Measurements from ENCODE around the gene ARID3B. TPM values are rescaled to one million over a fixed set of nuclear protein-coding genes. Genes with fewer than 3 reads are reported as not detected.

The ARID3B gene, protein sequence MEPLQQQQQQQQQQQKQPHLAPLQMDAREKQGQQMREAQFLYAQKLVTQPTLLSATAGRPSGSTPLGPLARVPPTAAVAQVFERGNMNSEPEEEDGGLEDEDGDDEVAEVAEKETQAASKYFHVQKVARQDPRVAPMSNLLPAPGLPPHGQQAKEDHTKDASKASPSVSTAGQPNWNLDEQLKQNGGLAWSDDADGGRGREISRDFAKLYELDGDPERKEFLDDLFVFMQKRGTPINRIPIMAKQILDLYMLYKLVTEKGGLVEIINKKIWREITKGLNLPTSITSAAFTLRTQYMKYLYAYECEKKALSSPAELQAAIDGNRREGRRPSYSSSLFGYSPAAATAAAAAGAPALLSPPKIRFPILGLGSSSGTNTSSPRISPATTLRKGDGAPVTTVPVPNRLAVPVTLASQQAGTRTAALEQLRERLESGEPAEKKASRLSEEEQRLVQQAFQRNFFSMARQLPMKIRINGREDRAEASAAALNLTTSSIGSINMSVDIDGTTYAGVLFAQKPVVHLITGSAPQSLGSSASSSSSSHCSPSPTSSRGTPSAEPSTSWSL
- total RNA-seq (0.99 and 1.0 TPM in 2 replicates), polyA plus RNA-seq (0.72 and 1.0 TPM in 2 replicates), polyA minus RNA-seq (ENCODE audit: low replicate concordance) (1.1 and 3.3 TPM in 2 replicates)
- 0.84 and 0.97 TPM in 2 replicates for polyA plus RNA-seq (2012)

DNA sequence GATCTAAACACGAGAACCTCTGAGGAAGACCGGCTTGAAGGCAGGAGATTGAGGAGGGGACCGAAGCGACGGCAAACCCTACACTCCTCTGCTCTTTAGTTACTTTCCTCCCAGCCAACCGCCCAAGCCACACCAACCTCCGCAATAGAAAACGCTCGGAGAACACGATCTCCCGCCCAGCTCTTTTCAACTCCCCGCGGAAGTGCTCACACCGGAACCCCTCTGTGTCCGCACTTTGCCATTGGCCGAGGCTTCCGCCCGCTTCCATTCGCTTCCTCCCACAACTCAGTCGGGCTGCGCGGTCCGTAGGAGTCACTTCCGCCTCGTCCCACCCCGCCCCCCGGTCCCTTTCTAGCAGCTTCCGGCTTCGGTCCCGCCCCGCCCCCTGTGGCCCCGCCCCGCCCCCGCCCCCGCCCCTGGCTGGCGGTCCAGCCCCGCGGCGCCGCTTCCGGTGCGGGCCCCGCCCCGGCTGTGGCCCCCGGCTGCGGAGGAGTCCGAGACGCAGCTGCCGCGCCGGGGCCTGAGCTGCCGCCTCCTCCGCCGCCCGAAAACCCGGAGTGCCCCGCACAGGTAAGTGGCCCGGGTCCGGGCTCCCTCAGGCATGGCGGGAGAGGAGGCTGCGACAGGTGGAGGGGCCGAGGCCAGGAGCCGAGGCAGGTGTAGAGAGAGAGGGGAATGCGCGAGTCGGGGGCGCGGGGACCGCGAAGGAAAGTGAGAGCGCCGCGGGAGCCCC, at the start of gene ARID3B:
ARID3B (plus strand) TSS at position 460 of the 733 bp plus-strand sequence. CDS start 2,717 bp downstream, outside the sequence.
- H3K4me3 ChIP-seq (replicated peaks in 1 of 4; ENCODE audit: control extremely low read depth in 1 of 4, insufficient read depth in 1 of 4, low read depth in 3 of 4, low read length in 4 of 4) = peak within 1 kb of the TSS; percentile 88 to 99 (median 94)
- DNase-seq (ENCODE audit: low read depth in 2 of 2) = peak; percentile 96 to 98
- peak within 1 kb of the TSS; percentile 91 for H3K27ac ChIP-seq (ENCODE audit: insufficient read depth, low read length)
- peak within 1 kb of the TSS; percentile 99 for H2AFZ ChIP-seq (ENCODE audit: low read length)
- peak within 1 kb of the TSS; percentile 100 for H3K4me2 ChIP-seq (ENCODE audit: extremely low read depth, insufficient read depth, low read length)
- no peaks in the 10 kb centered on the region for H3K27me3 ChIP-seq (ENCODE audit: control insufficient read depth, insufficient read depth, low read length)
- H3K9ac ChIP-seq (ENCODE audit: insufficient read depth, low read length) = peak within 1 kb of the TSS; percentile 79
- no peaks in the 10 kb centered on the region for H3K36me3 ChIP-seq (ENCODE audit: control insufficient read depth, insufficient read depth, low read length)
- no peak for TF ChIP-seq EZH2 (IDR thresholded peaks at IDR 0.05; ENCODE audit: low read length, missing control alignments)
- H3K9me3 ChIP-seq (ENCODE audit: control insufficient read depth, insufficient read depth, low read depth, low read length) = no peaks in the 10 kb centered on the region
- peaks cover 13% of the 10 kb centered on the region for H3K4me1 ChIP-seq (ENCODE audit: control insufficient read depth, extremely low read depth, insufficient read depth, low read length)
- H3K79me2 ChIP-seq (ENCODE audit: control insufficient read depth, insufficient read depth, low read length) = no peaks in the 10 kb centered on the region
- peaks cover 4% of the 10 kb centered on the region for H4K20me1 ChIP-seq (ENCODE audit: control insufficient read depth, extremely low read depth, insufficient read depth, low read length)

DNA sequence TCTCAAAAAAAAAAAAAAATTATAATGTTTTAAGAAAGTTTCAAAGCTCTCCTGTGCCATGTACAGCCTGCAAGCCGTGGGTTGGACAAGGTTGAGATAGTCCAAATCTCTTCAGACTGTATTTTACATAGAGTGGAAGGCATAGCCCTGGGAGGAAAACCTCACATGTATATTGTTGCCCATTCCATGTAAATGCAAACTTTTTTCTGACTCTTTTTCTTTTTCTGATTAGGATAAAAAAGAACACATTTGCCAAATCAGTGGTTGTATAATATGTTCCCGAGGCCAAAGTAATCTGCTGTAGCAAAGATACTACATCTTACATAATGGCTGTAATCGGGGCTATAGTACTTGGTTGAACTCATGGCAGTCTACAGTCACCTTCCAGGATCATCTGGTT, 44.4 kb upstream of the ARID3B start:
- no peaks in the 10 kb centered on the region for H3K4me1 ChIP-seq (ENCODE audit: control insufficient read depth, extremely low read depth, insufficient read depth, low read length)
- no peaks in the 10 kb centered on the region for H3K79me2 ChIP-seq (ENCODE audit: control insufficient read depth, insufficient read depth, low read length)
- TF ChIP-seq EZH2 (IDR thresholded peaks at IDR 0.05; ENCODE audit: low read length, missing control alignments) = no peak
- TF ChIP-seq, protein P1, sequence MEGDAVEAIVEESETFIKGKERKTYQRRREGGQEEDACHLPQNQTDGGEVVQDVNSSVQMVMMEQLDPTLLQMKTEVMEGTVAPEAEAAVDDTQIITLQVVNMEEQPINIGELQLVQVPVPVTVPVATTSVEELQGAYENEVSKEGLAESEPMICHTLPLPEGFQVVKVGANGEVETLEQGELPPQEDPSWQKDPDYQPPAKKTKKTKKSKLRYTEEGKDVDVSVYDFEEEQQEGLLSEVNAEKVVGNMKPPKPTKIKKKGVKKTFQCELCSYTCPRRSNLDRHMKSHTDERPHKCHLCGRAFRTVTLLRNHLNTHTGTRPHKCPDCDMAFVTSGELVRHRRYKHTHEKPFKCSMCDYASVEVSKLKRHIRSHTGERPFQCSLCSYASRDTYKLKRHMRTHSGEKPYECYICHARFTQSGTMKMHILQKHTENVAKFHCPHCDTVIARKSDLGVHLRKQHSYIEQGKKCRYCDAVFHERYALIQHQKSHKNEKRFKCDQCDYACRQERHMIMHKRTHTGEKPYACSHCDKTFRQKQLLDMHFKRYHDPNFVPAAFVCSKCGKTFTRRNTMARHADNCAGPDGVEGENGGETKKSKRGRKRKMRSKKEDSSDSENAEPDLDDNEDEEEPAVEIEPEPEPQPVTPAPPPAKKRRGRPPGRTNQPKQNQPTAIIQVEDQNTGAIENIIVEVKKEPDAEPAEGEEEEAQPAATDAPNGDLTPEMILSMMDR (conservative IDR thresholded peaks at IDR 0.05 in 1 of 2, IDR thresholded peaks at IDR 0.05 in 1 of 2; ENCODE audit: low read depth in 1 of 2, low read length in 2 of 2) = no peak
- no peak overlapping the region for H3K27ac ChIP-seq (ENCODE audit: insufficient read depth, low read length)
- no peaks in the 10 kb centered on the region for H3K27me3 ChIP-seq (ENCODE audit: control insufficient read depth, insufficient read depth, low read length)
- H2AFZ ChIP-seq (ENCODE audit: low read length) = no peak overlapping the region
- no peaks in the 10 kb centered on the region for H3K9me3 ChIP-seq (ENCODE audit: control insufficient read depth, insufficient read depth, low read depth, low read length)
- no peak overlapping the region for H3K4me3 ChIP-seq (replicated peaks in 1 of 4; ENCODE audit: control extremely low read depth in 1 of 4, insufficient read depth in 1 of 4, low read depth in 3 of 4, low read length in 4 of 4)
- H3K4me2 ChIP-seq (ENCODE audit: extremely low read depth, insufficient read depth, low read length) = no peak overlapping the region
- H3K9ac ChIP-seq (ENCODE audit: insufficient read depth, low read length) = no peak overlapping the region
- no peaks in the 10 kb centered on the region for H3K36me3 ChIP-seq (ENCODE audit: control insufficient read depth, insufficient read depth, low read length)
- H4K20me1 ChIP-seq (ENCODE audit: control insufficient read depth, extremely low read depth, insufficient read depth, low read length) = no peaks in the 10 kb centered on the region
- DNase-seq (ENCODE audit: low read depth in 2 of 2) = no peak

DNA sequence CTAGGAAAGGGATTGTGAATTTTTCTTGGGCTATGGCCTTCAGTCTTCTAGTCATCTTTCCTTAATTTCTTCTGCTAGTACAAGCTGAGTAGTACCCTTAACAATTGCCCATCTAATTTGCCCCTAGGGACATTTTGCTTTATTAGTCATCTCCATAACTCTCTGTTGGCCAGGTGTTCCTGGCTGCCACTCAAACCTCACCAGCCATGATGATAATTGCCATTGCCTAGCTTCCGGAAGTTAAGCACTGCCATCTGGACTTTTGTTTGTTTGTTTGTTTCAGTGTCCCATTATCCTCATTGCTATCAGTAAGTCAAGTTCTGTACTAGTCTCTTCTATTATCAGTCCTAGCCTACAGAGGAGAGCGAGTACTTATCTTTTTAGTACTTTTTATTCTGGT, 43.4 kb upstream of the ARID3B start:
- Histone ChIP-seq H3K4me2 (ENCODE audit: extremely low read depth, insufficient read depth, low read length) (no peak overlapping the region), H3K9me3 (ENCODE audit: control insufficient read depth, insufficient read depth, low read depth, low read length) (no peaks in the 10 kb centered on the region), H4K20me1 (ENCODE audit: control insufficient read depth, extremely low read depth, insufficient read depth, low read length) (no peaks in the 10 kb centered on the region), H3K4me3 (replicated peaks in 1 of 4; ENCODE audit: control extremely low read depth in 1 of 4, insufficient read depth in 1 of 4, low read depth in 3 of 4, low read length in 4 of 4) (no peak overlapping the region), H3K27me3 (ENCODE audit: control insufficient read depth, insufficient read depth, low read length) (no peaks in the 10 kb centered on the region), H3K36me3 (ENCODE audit: control insufficient read depth, insufficient read depth, low read length) (no peaks in the 10 kb centered on the region), H3K79me2 (ENCODE audit: control insufficient read depth, insufficient read depth, low read length) (no peaks in the 10 kb centered on the region), H2AFZ (ENCODE audit: low read length) (no peak overlapping the region), H3K27ac (ENCODE audit: insufficient read depth, low read length) (no peak overlapping the region), H3K4me1 (ENCODE audit: control insufficient read depth, extremely low read depth, insufficient read depth, low read length) (no peaks in the 10 kb centered on the region), H3K9ac (ENCODE audit: insufficient read depth, low read length) (no peak overlapping the region)
- TF ChIP-seq EZH2 (IDR thresholded peaks at IDR 0.05; ENCODE audit: low read length, missing control alignments) = no peak
- TF ChIP-seq, protein P1 (conservative IDR thresholded peaks at IDR 0.05 in 1 of 2, IDR thresholded peaks at IDR 0.05 in 1 of 2; ENCODE audit: low read depth in 1 of 2, low read length in 2 of 2) = no peak
- no peak for DNase-seq (ENCODE audit: low read depth in 2 of 2)
